K562 (cell line): Measurements from ENCODE around the gene FBN3. TPM values are rescaled to one million over a fixed set of nuclear protein-coding genes. Genes with fewer than 3 reads are reported as not detected.

Experiments used
- ATAC-seq: fragments of 200-7000 bp; cut with Tn5 transposase; 3 replicates; pipeline ENCODE4 v1.9.1; 2020; ENCODE audit warnings: moderate library complexity
- BruUV-seq: library from RNA; stranded (reverse); fragments of 400-500 nt; replicated peaks from 2 replicates; lab custom pipeline; 2021; lab: Mats Ljungman, UMichigan
- CTCF ChIA-PET: fragments of 300-600 bp; formaldehyde crosslinking; extraction: SDS; loops from one replicate; lab custom pipeline; 2021; ENCODE audit warnings: low intra/inter-chr PET ratio; lab: Yijun Ruan, JAX
- POLR2A ChIA-PET: fragments of 300-600, 350-650 bp; sonication (Branson Sonifier 250); formaldehyde crosslinking; extraction: SDS; loops from one replicate; lab custom pipeline; 2021; ENCODE audit warnings: antibody characterized with exemption, inconsistent platforms; lab: Yijun Ruan, JAX
- DNase-seq, 4 experiments: peaks; one replicate each; pipeline versions ENCODE4 v3.0.0 to v3.0.0-alpha.2; 2011 to 2018; ENCODE audit warnings: low spot score in 3 of 4, mixed read lengths in 3 of 4; ENCODE audit errors: extremely low read depth in 1 of 4
- FAIRE-seq: peaks from 2 replicates; lab custom pipeline; 2011; peaks lifted over from hg19 to GRCh38; lab: Jason Lieb, UNC
- H2AFZ ChIP-seq: 2 replicates; pipeline ENCODE4 v1.6.0; 2011; ENCODE audit warnings: low read depth, low read length, control low read depth, inconsistent platforms
- H3K27ac ChIP-seq: fragments of 200-600 bp; 3 replicates; pipeline ENCODE4 v1.8.0; 2011; ENCODE audit warnings: low read depth, mild to moderate bottlenecking, control low read depth, inconsistent platforms, low read length, moderate library complexity, mixed read lengths; ENCODE audit errors: extremely low read depth
- H3K27me3 ChIP-seq, 2 experiments: fragments of 300-600 bp in 1 of 2; 2 replicates in 1 of 2; 3 replicates in 1 of 2; pipeline versions ENCODE4 v1.6.0 to v1.8.0; 2011; ENCODE audit warnings: inconsistent platforms in 2 of 2, low read length in 2 of 2, mild to moderate bottlenecking in 1 of 2, mixed read lengths in 1 of 2, moderate library complexity in 1 of 2; ENCODE audit not compliant: control insufficient read depth in 2 of 2, insufficient read depth in 2 of 2
- H3K36me3 ChIP-seq: fragments of 300-600 bp; 3 replicates; pipeline ENCODE4 v1.8.0; 2011; ENCODE audit warnings: mild to moderate bottlenecking, low read length, inconsistent platforms; ENCODE audit not compliant: control insufficient read depth, insufficient read depth
- H3K4me1 ChIP-seq, 2 experiments: fragments of 200-600 bp in 1 of 2; replicated peaks in 1 of 2; 2 replicates in 1 of 2; 3 replicates in 1 of 2; pipeline versions ENCODE4 v1.5.1 to v1.8.0; 2011; ENCODE audit warnings: inconsistent platforms in 2 of 2, low read length in 2 of 2, mild to moderate bottlenecking in 1 of 2, mixed read lengths in 1 of 2, moderate library complexity in 1 of 2; ENCODE audit not compliant: control insufficient read depth in 2 of 2, insufficient read depth in 2 of 2
- H3K4me2 ChIP-seq: 2 replicates; pipeline ENCODE4 v1.6.1; 2011; ENCODE audit warnings: low read length, control low read depth, inconsistent platforms, mixed read lengths; ENCODE audit not compliant: insufficient read depth
- H3K4me3 ChIP-seq: fragments of 200-600 bp; sonication (generic), shearing (Covaris generic); 2 replicates; pipeline ENCODE4 v1.5.1; 2016; ENCODE audit warnings: control low read depth, inconsistent platforms
- H3K79me2 ChIP-seq: fragments of 200-600 bp; 3 replicates; pipeline ENCODE4 v1.8.0; 2011; ENCODE audit warnings: low read length, inconsistent platforms; ENCODE audit not compliant: control insufficient read depth, insufficient read depth
- H3K9ac ChIP-seq, 2 experiments: 2 replicates each; pipeline versions ENCODE4 v1.6.0 to v1.6.1; 2011; ENCODE audit warnings: low read depth in 2 of 2, low read length in 2 of 2, control low read depth in 1 of 2, inconsistent platforms in 1 of 2, mild to moderate bottlenecking in 1 of 2, mixed read lengths in 1 of 2; ENCODE audit not compliant: insufficient read depth in 1 of 2
- H3K9me1 ChIP-seq: one replicate; pipeline ENCODE4 v1.6.0; 2011; ENCODE audit warnings: inconsistent platforms, mild to moderate bottlenecking, low read length, moderate library complexity; ENCODE audit not compliant: control insufficient read depth, insufficient read depth
- H3K9me3 ChIP-seq: replicated peaks from 2 replicates; pipeline ENCODE4 v1.5.1; 2011; ENCODE audit warnings: low read depth, low read length, inconsistent platforms; ENCODE audit not compliant: control insufficient read depth, insufficient read depth
- H4K20me1 ChIP-seq: replicated peaks from 2 replicates; pipeline ENCODE4 v1.6.1; 2011; ENCODE audit warnings: low read length, inconsistent platforms, mixed read lengths; ENCODE audit not compliant: control insufficient read depth, insufficient read depth
- ATF1 ChIP-seq, 2 experiments: fragments of 450-650 bp in 1 of 2; IDR thresholded peaks; 2 replicates each; pipeline ENCODE4 v1.6.1; 2016; ENCODE audit warnings: missing compliant biosample characterization in 1 of 2, missing genetic modification characterization in 1 of 2
- BRF1 ChIP-seq: IDR thresholded peaks from 3 replicates; pipeline ENCODE4 v1.6.1; 2011; ENCODE audit warnings: borderline replicate concordance, mild to moderate bottlenecking; ENCODE audit not compliant: insufficient read length; ENCODE audit errors: extremely low read depth
- ERF ChIP-seq: fragments of 450-650 bp; formaldehyde crosslinking; IDR thresholded peaks from 2 replicates; pipeline ENCODE4 v1.4.0; 2020; ENCODE audit warnings: mild to moderate bottlenecking, mixed read lengths
- HNRNPLL ChIP-seq: fragments of 200-400 bp; formaldehyde crosslinking; IDR thresholded peaks from 2 replicates; pipeline ENCODE4 v1.6.1; 2017; ENCODE audit warnings: low read length, low read depth, mild to moderate bottlenecking; ENCODE audit not compliant: poor library complexity, severe bottlenecking
- KLF13 ChIP-seq: fragments of 450-650 bp; IDR thresholded peaks from 2 replicates; pipeline ENCODE4 v1.6.1; 2016; ENCODE audit warnings: missing genetic modification characterization, low read depth, mild to moderate bottlenecking, missing compliant biosample characterization, moderate library complexity, borderline replicate concordance
- MAFG ChIP-seq: fragments of 450-650 bp; conservative IDR thresholded peaks from 2 replicates; pipeline ENCODE4 v1.6.1; 2016; ENCODE audit warnings: missing genetic modification characterization, missing compliant biosample characterization
- MXI1 ChIP-seq: IDR thresholded peaks from 2 replicates; pipeline ENCODE4 v1.6.1; 2011; ENCODE audit warnings: low read depth, mild to moderate bottlenecking, improper control_type of control experiment, low read length
- ZNF589 ChIP-seq: fragments of 200-800 bp; sonication (Bioruptor generic); IDR thresholded peaks from 2 replicates; pipeline ENCODE4 v1.6.1; 2016; ENCODE audit warnings: low read depth, missing genetic modification characterization, missing compliant biosample characterization
- WGBS: fragments of 100-300 bp; shearing (Covaris generic); methylation state at CpG from one replicate; pipeline ENCODE4 v1.1.6; 2016; ENCODE audit warnings: low coverage, mixed read lengths; ENCODE audit not compliant: insufficient coverage; ENCODE audit errors: missing lambda C conversion rate; 5-methylcytosine and 5-hydroxymethylcytosine counted together
- in situ Hi-C: fragments of 300-500 bp; cut with MboI; formaldehyde crosslinking; loops from 4 replicates; pipeline ENCODE4 v1.15.0; 2018; ENCODE audit warnings: inconsistent platforms, mixed read lengths
- intact Hi-C: fragments of 100-400 bp; cut with micrococcal nuclease; formaldehyde crosslinking; loops from 2 replicates; pipeline ENCODE4 v1.14.2; 2022
- polyA plus RNA-seq, 8 experiments: library from polyadenylated mRNA; depleted of rRNA in 4 of 8; stranded (reverse) in 5 of 8; unstranded in 3 of 8; fragments of >200 nt; fragmentation: Nextera tagmentation in 2 of 8; fragmentation: Illumina TruSeq in 1 of 8; extraction: Ambion mirVana in 2 of 8; extraction: Trizol in 1 of 8; gene quantifications; 2 replicates each; pipeline versions ENCODE4 v1.2.1 to v1.2.3, GENCODE V29; 2011 to 2014; ENCODE audit warnings: inconsistent platforms in 1 of 8, missing spikeins in 1 of 8
- total RNA-seq, 7 experiments: library from RNA; depleted of rRNA in 6 of 7; stranded (reverse); fragments of >200 nt in 6 of 7; fragmentation: Illumina TruSeq in 2 of 7; extraction: Trizol in 2 of 7; gene quantifications; 2 replicates each; pipeline versions ENCODE4 v1.2.1 to v1.2.3, GENCODE V29; 2011 to 2021; ENCODE audit warnings: low replicate concordance in 1 of 7
- TF ChIP-seq, protein P1 (sequence below): fragments of 450-650 bp; conservative IDR thresholded peaks from 2 replicates; pipeline ENCODE4 v1.6.1; 2016; ENCODE audit warnings: missing genetic modification characterization, low read depth, mild to moderate bottlenecking, missing compliant biosample characterization, moderate library complexity
- TF ChIP-seq, protein P2 (sequence below): fragments of 250-450 bp; sonication (Bioruptor Pico); IDR thresholded peaks from 2 replicates; pipeline ENCODE4 v1.5.0; 2020; ENCODE audit warnings: mild to moderate bottlenecking

Gene FBN3
- total and polyA plus RNA-seq, 9 of the 15 experiments (the other 6 are each of a cell fraction or from before 2014, with no cell fraction given) = under 0.01 to 0.29 (median 0.01) TPM; not detected in 4

DNA sequence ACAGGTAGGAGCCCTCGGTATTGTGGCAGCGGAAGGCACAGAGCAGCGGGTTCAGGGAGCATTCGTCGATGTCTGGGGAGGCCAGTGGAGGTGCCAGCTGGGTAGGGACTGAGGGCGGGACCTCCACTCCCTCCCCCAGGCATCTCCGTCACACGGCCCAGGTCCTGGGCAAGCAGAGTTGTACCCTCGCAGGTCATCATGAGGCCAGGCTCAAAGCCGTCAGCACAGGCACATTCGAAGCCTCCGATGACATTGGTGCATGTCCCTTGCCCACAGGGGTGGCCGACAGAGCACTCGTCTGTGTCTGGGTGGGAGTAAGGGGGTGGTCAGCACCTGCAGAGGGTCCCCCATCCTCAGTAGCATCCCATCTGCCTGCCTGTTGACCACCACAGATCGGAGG is 61.5 kb downstream of the FBN3 start:
- H3K4me3 ChIP-seq = no peak overlapping the region
- no peaks in the 10 kb centered on the region for H3K36me3 ChIP-seq
- no peak overlapping the region for H3K27ac ChIP-seq
- no peaks in the 10 kb centered on the region for H3K9me1 ChIP-seq
- H3K27me3 ChIP-seq = no peaks in the 10 kb centered on the region
- in situ Hi-C loops = no loop called here
- H3K79me2 ChIP-seq = no peaks in the 10 kb centered on the region
- no peak for DNase-seq
- no peak for ATAC-seq
- FAIRE-seq = no peak
- no peaks in the 10 kb centered on the region for H4K20me1 ChIP-seq
- no peak overlapping the region for H2AFZ ChIP-seq
- CTCF ChIA-PET = no interaction called here
- no peak overlapping the region; a peak in 1 of 4 replicates for H3K9ac ChIP-seq
- H3K4me1 ChIP-seq = peaks cover 15 to 48% of the 10 kb centered on the region in 2 experiments
- no peaks in the 10 kb centered on the region; the same call in 1 of the 2 replicates for H3K9me3 ChIP-seq
- BruUV-seq = no TSS peak
- WGBS = 86% methylated on average over 14 of the region's 15 CpGs
- TF ChIP-seq KLF13 (tag) = no peak
- TF ChIP-seq, protein P1, sequence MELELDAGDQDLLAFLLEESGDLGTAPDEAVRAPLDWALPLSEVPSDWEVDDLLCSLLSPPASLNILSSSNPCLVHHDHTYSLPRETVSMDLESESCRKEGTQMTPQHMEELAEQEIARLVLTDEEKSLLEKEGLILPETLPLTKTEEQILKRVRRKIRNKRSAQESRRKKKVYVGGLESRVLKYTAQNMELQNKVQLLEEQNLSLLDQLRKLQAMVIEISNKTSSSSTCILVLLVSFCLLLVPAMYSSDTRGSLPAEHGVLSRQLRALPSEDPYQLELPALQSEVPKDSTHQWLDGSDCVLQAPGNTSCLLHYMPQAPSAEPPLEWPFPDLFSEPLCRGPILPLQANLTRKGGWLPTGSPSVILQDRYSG (tag) = no peak
- no peak for TF ChIP-seq ATF1 (CRISPR knock-in tag; IDR thresholded peaks at IDR 0.05)
- no peak for TF ChIP-seq ATF1 (tag; IDR thresholded peaks at IDR 0.05)
- TF ChIP-seq MXI1 = no peak
- TF ChIP-seq ZNF589 (CRISPR knock-in tag) = no peak
- no peak for TF ChIP-seq ERF (CRISPR knock-in tag)
- no peak for TF ChIP-seq BRF1
- no peak for TF ChIP-seq MAFG (tag)
- TF ChIP-seq, protein P2, sequence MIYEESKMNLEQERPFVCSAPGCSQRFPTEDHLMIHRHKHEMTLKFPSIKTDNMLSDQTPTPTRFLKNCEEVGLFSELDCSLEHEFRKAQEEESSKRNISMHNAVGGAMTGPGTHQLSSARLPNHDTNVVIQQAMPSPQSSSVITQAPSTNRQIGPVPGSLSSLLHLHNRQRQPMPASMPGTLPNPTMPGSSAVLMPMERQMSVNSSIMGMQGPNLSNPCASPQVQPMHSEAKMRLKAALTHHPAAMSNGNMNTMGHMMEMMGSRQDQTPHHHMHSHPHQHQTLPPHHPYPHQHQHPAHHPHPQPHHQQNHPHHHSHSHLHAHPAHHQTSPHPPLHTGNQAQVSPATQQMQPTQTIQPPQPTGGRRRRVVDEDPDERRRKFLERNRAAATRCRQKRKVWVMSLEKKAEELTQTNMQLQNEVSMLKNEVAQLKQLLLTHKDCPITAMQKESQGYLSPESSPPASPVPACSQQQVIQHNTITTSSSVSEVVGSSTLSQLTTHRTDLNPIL (CRISPR knock-in tag) = no peak
- no peak for TF ChIP-seq HNRNPLL
- TF ChIP-seq, all 486 proteins: peak for 0
- POLR2A ChIA-PET = no interaction called here
- intact Hi-C loops = loop anchor here (5.0 kb wide), 1 partner anchor 54 kb away; no protein-coding TSS in a partner anchor
- H3K4me2 ChIP-seq = no peak overlapping the region
